HG03442 (cell line): ENCODE data around the gene USP3.

Source experiments
- ATAC-seq: cut with Tn5 transposase; IDR thresholded peaks from one replicate; pipeline ENCODE4 v1.9.1; 2021; ENCODE audit warnings: mild to moderate bottlenecking, moderate library complexity; ENCODE audit not compliant: unreplicated experiment

The USP3 gene

GRCh38 chr15:63495780-63496488 lies 8.5 kb upstream of the USP3 start:
- ATAC-seq, result no peak

DNA sequence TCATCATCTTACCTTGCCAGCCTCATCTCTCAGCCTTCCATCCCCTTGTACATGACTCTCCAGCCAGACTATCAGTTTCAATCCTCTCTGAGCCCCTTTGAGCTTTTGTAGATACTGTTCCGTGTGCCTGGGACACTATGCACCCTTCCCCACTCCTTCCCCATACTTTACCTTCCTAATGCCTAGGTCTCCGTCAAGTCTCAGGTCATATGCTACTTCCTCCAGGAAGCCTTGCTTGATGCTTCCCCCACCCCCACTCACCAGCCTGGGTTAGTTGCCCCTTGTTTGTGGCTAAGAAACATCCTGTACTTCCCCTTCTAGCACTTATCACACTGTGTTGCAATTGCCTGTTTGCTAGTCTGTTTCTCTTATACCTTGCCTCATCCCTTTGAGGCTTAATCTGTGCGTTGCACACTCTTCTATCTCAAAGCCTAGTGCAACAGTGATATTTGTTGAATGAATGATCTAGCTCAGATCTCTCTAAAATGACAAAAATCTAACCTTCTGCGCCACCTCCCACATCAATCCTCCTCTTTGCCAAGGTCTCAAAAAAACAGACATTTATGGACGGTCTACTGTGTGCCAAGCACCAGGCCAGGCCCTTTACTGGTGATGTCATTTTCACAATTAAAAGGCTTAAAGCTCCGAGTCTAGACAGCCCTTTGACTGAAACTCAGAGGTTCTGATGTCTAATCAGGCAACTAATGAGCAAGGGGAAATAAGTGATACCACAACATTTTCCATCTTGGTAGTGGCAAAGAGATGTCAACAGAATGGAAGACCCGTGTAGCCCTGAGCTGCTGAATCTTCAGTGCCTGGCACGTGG lies 6.5 kb upstream of the USP3 start:
- no peak for ATAC-seq

DNA sequence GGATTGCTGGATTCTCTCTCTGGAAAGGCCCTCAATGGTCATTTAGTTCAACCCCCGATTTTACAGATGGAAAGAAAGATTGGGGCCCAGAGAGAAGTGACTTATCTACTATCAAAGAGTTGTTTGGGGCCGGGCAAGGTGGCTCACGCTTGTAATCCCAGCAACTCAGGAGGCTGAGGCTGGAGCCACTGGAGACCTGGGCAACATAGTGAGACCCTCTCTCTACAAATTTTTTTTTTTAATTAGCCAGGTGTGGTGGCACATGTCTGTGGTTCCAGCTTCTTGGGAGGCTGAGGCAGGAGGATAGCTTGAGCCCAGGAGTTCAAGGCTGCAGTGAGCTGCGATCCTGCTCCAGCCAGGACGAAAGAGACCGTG lies 5.2 kb upstream of the USP3 start:
- ATAC-seq, result no peak

DNA sequence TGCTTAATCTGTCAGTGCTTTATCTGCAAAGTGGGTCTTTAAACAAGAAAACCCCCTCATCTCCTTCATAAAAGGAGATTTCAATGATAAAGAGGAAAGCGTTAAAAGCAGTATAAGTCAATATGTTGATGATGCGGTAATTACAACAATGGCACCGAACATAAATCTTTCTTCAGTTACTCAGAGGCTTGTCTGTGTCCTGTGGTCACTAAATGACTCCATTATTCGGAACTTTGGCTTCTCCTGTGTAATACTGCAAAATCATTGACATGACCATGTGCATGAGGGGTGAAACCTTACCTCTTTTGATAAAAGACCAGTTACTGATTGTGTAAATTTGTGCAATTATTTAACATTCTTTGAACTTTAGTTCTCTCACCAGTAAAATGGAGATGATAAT lies 4.8 kb upstream of the USP3 start:
- ATAC-seq, result no peak

GRCh38 chr15:63500265-63501250 lies 3.8 kb upstream of the USP3 start:
- no peak for ATAC-seq

DNA sequence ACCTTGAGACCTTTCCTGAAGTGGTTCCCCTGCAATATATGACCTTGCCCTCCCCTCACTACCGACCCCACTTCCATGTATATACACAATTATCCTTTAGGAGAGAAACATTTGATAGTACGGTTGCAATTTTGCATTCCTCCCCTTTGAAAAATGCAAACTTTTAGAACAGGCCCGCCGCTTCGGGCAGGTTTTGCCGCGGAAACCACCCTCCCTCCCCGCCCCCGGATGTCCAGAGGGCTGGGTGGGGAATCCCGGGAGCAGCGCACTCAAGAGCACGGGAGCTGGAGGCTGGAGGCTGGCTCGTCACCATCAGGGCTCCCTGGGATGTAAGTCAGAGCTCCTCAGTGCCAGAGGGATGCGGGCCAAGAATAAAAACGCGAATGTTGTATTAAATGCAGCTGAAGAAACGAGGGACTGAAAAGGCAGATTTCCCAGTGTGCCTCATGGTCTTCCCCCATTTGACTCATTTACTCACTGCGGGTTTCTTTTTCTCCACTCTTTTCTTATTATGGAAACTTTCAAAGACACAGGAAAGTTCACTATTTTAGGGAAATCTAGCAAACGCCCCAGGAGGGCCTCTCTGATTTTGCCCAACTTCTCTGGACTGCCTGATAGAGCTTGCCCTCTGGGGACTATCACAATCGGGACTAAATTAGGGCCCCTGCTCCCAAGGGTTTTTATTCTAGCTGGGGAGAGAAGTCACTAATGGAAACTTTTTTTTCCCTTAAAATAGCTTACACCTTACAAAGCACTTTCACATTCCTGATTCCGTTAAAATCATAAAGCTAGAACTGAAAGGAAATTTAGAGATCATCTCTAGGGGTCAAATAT lies 2.9 kb upstream of the USP3 start:
- no peak for ATAC-seq

- no peak for ATAC-seq
These were observed 2.1 kb upstream of the USP3 start for GRCh38 chr15:63502137-63502766.

DNA sequence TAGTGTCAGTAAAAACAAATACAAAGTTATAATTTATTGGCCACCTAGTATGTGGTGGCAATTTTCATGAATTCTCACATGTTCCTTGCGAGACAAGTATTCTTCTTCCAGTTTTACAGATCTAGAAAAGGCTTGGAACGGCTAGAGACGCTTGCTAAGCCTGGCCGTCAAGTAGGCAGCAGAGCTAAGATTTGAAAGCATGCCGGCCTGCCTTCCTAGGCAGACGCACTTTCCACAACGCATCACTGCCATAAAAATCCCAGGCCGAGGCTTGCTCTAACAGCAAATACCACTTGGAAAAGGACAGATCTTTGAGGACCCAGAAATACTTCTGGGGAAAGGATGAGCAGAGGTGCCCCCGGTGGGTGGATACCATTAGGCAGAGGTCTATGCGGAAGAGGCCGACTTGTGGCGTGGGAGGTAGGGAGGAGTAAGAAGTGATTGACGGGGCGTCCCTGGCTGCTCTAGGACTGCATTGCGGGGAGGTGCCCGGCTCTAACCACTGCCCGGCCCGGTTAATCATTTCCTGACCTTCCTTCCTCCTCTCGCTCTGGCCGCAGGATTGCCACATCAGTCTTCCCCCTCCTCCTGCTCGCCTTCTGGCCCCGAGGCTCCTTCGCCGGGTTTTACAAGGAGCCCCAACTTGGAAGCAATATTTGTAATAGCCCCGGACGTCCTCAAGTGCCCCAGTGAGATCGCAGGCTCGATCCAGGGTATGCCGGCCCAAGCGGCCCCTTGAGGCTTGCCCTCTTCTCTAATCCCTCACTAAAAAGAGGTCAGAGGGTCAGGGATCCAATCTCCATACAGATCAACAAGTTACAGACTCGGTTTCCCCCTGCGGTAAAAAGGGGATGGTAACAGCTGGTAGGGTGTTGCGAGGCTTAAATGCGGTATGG lies 1.3 kb upstream of the USP3 start:
- ATAC-seq, result peak; percentile 35

DNA sequence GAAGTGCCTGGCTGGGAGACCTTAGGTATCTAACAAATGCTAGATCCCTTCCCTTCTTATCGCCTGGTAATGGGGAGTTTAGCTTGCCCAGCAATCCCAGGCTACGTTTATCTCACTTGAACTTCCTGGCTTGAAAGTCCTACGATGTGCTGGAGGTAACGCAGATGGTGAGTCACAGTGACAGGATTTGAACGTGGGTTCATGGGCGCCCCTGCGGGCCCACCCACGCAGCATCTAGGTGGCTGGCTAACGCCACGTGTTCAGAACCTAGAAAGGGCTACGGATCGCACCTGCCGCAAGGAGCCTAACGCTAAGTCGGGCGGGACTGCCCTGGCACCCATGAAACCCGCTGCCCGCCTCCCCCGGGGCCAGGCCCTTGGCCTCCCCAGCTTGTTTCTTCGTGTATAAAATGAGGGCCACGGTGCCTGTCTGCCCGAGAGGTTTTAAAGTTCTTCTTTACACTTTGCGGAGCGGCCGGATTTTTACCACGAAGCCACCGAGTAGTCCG lies 600 bp upstream of the USP3 start:
- ATAC-seq, result peak; percentile 24

DNA sequence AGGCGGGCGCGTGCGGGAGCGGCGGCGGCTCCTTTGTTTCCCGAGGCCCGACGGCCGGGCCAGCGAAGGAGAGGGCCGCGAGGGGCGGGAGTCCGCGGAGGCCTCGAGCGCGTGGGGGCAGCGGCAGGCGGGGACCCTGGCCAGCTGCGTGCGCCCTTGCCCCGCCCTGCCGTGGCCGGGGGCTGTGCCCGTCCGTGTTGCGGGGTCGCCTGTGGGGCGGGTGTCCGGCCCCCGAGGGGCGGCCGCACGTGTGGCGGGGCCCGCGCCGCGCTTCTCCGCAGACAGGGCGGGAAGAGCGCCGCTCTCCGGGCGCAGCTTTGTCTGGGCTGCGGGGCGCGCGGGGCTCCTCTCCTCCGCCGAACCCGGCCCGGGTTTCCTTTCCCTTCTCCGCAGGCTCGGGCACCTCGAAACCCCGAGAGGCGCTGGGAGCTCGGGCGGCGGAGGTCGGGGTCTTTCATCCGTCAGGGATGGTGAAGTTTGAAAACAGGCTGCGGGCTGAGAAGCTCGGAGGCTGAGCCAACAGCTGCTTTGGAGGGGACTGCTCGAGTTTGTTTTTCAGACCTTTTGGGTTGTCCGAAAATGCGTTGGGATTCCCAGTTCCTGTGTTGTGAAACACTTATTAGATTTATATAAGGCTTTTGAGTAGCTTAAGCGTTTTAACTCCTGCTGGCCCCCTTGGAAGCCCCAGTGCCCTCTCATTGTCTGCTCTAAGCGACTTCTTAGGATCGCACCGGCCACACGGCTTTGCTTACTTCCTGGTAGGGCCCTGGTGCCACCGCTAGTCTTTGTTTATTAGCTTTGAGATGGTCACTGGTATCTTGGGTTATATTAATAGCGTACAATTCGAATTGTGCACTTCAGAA lies 817 bp downstream of the USP3 start:
- ATAC-seq, result peak; percentile 6

DNA sequence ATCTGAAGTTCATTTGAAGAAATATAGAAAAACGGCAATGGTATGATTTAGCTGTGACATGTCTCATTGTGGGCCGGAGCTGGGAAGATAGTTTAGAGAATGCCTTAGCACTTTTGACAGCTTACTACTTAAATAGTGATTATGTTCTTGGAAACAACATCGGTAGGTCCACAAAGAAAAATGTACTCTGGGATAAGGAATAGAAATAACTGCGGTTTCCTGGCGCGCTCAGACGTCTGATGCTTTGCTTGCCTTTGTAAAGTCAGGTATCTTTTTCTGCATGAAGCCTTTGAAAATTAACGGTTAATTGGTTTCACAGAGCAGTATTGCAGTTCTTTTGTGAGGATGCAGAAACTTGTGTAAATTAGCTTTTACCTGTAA lies 1.4 kb downstream of the USP3 start:
- ATAC-seq, result no peak

- no peak for ATAC-seq
These were observed 2.2 kb downstream of the USP3 start for GRCh38 chr15:63506537-63507035.

GRCh38 chr15:63507878-63508818 lies 3.8 kb downstream of the USP3 start:
- no peak for ATAC-seq

- no peak for ATAC-seq
These were observed 4.9 kb downstream of the USP3 start for GRCh38 chr15:63509056-63509954.
